Subcutaneous adipose tissue (tissue), 4 donors: ENCODE data around the gene NCKAP5. TPM values are rescaled to one million over a fixed set of nuclear protein-coding genes. Genes with fewer than 3 reads are reported as not detected.

Experiments used
- total RNA-seq, 4 donors: library from RNA; depleted of rRNA; stranded (reverse); fragments of >200 nt; gene quantifications; one replicate each; pipeline ENCODE4 v1.1.0, GENCODE V29; 2016
- TF ChIP-seq, protein P1 (sequence below): fragments of 450-650 bp; IDR thresholded peaks from one replicate; pipeline ENCODE4 v1.5.1; 2016; ENCODE audit warnings: low read depth, mild to moderate bottlenecking, control low read depth, antibody characterized with exemption, moderate library complexity

Gene NCKAP5
- total RNA-seq, 4 donors from 2014 or later = 1.5 to 6.4 (median 3.8) TPM

DNA sequence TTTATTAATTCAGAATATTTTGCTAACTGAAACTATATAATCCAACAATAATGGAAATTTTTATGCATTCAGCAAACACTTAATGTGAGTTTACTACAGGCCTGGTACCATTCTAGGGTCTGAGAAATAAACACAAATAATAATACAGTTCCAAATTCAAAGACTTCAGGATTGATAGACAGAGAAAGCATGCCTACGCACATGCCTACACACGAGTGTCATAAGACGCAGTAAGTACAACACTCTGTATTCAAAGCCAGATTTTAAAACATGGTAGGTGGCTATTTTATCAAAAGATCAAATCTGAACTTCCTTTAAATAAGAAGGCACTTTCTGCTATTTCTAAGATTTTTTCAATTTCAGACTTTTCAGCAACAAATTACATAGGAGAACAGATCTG, 346.9 kb downstream of the NCKAP5 start:
- TF ChIP-seq, protein P1, sequence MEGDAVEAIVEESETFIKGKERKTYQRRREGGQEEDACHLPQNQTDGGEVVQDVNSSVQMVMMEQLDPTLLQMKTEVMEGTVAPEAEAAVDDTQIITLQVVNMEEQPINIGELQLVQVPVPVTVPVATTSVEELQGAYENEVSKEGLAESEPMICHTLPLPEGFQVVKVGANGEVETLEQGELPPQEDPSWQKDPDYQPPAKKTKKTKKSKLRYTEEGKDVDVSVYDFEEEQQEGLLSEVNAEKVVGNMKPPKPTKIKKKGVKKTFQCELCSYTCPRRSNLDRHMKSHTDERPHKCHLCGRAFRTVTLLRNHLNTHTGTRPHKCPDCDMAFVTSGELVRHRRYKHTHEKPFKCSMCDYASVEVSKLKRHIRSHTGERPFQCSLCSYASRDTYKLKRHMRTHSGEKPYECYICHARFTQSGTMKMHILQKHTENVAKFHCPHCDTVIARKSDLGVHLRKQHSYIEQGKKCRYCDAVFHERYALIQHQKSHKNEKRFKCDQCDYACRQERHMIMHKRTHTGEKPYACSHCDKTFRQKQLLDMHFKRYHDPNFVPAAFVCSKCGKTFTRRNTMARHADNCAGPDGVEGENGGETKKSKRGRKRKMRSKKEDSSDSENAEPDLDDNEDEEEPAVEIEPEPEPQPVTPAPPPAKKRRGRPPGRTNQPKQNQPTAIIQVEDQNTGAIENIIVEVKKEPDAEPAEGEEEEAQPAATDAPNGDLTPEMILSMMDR = no peak

DNA sequence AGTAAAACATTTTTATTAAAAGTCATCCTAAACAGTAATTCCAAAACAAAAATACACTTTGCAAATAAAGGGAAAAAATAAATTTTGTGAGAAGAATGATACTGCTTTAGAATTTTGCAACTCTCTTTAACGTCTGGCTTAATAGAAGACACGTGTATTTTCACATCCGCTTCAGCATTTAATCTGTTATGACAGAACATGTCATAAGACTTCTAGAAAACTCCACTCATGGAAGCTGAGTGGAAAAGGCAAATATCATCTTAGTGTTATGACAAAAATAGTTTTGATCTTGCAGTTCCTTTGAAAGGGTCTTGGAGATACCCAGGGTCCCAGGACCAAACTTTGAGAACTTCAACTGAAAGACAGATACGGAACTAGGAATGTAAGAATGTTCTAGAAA, 350.1 kb downstream of the NCKAP5 start:
- TF ChIP-seq, protein P1 = no peak

DNA sequence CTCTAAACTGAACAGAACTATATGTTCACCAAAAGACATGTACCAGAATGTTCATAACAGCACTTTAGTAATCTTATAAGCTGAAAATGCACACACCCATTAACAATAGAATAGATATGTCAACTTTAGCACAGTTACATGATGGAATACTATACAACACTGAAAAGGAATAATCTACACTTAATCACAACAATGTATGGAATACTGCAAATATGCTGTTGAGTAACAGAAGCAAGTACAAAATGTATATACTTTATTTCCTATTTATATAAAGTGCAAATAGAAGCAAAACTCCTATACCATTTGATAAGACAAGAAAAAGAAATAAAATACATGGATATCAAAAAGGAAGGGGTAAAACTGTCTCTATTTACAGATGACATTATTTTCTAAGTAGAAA, 352.8 kb downstream of the NCKAP5 start:
- TF ChIP-seq, protein P1 = no peak

GRCh38 chr2:133213651-133214050, 354.6 kb downstream of the NCKAP5 start:
- TF ChIP-seq, protein P1 = no peak

DNA sequence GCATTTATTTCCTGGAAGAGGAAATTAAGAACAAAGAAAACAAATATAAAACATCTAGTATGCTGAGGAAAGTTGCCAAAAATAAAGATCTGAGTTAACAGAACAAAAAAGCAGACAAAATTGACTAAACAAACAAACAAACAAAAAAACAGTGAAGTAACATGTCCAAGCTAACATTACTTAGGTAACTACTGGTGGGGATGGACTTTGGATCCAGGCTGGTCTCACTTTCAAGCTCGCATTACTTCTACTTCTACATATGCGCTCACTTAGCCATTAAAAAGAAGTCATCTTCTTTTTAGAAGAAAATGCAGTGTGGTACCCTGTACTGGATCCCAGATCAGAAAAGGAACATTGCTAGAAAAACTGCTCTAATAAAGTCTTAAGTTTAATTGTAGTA, 358.9 kb downstream of the NCKAP5 start:
- TF ChIP-seq, protein P1 = no peak

DNA sequence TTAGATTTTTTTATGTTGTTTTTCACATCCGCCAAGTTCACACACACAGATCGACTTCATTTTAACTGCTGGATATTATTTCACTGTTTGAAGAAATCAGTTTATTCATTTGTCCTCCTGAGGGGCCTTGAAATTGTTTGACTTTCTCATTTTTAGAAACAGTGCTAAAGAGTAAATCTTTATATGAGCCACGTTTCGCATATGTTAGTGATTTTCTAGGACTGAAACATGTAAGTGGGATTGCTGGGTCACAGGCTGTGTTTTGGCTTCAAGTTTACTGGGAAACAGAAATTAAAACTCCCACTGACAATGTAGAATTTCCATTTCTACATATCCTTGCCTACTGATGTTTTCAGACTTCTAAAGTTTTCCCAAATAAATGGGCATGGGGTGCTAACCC, 363.8 kb downstream of the NCKAP5 start:
- TF ChIP-seq, protein P1 = no peak

DNA sequence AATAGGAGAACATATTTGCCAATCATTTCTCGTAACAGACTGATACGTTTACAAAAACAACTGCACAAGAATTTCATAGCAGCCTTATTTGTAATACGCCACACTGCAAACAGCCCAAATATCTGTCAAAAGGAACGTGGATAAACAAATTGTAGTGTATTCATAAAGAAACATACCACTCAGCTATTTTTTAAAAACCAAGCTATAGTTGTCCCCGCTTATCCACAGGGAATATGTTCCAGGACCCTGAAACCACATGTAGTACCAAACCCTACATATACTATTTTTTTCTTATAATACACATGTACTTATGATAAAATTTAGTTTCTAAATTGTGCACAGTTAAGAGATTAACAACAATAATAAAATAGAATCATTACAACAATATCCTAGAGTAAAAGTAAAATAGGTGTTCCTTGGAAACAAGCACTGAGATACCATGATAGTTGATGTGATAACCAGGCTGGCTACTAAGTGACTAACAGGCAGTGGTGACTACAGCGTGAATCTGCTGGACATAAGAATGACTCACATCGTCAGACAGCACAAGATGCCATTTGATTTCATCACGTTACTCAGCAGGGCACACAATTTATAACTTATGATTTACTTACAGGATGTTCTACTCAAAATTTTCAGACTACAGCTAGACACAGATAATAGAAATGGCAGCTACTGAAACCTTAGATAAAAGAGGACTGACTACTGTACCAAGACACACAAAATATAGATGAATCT, 367.4 kb downstream of the NCKAP5 start:
- TF ChIP-seq, protein P1 = no peak
